ENCODE data around the gene TNRC6A.
"Not testable (repeated sequence)": the region's sequence is repeated elsewhere in the genome, so short reads cannot be mapped to it uniquely, and the experiment has no call there.

Gene TNRC6A

GRCh38 chr16:24844101-24845030 is 114.9 kb downstream of the TNRC6A start:
- DNase-seq (ENCODE audit: low read depth in 2 of 2, low spot score in 1 of 2): no peak

- not testable (repeated sequence) for DNase-seq (ENCODE audit: low read depth in 2 of 2, low spot score in 1 of 2)
Measured at GRCh38 chr16:24845031-24845365, 115.5 kb downstream of the TNRC6A start.

GRCh38 chr16:24845726-24846547 is 116.5 kb downstream of the TNRC6A start, which contains the start of gene SLC5A11:
TSS of gene SLC5A11 (plus strand) at chr16:24845963. CDS start at chr16:24858644, 12,681 bp downstream.
- DNase-seq (ENCODE audit: low read depth in 2 of 2, low spot score in 1 of 2): no peak

- no peak for DNase-seq (ENCODE audit: low read depth in 2 of 2, low spot score in 1 of 2)
Measured at GRCh38 chr16:24846548-24847357, 117.3 kb downstream of the TNRC6A start.

GRCh38 chr16:24847358-24847664 is 117.9 kb downstream of the TNRC6A start:
- DNase-seq (ENCODE audit: low read depth in 2 of 2, low spot score in 1 of 2): no peak

- no peak for DNase-seq (ENCODE audit: low read depth in 2 of 2, low spot score in 1 of 2)
Measured at GRCh38 chr16:24848065-24848464, 118.6 kb downstream of the TNRC6A start.

GRCh38 chr16:24849641-24850040 is 120.2 kb downstream of the TNRC6A start:
- DNase-seq (ENCODE audit: low read depth in 2 of 2, low spot score in 1 of 2): no peak

- DNase-seq (ENCODE audit: low read depth in 2 of 2, low spot score in 1 of 2): no peak
Measured at GRCh38 chr16:24850289-24850938, 121.0 kb downstream of the TNRC6A start.

- no peak for DNase-seq (ENCODE audit: low read depth in 2 of 2, low spot score in 1 of 2)
Measured at GRCh38 chr16:24851700-24852099, 122.2 kb downstream of the TNRC6A start.

- no peak for DNase-seq (ENCODE audit: low read depth in 2 of 2, low spot score in 1 of 2)
Measured at GRCh38 chr16:24852281-24852721, 122.8 kb downstream of the TNRC6A start.

GRCh38 chr16:24853169-24853824 is 123.8 kb downstream of the TNRC6A start:
- DNase-seq (ENCODE audit: low read depth in 2 of 2, low spot score in 1 of 2): no peak

- DNase-seq (ENCODE audit: low read depth in 2 of 2, low spot score in 1 of 2): no peak
Measured at GRCh38 chr16:24853830-24854229, 124.4 kb downstream of the TNRC6A start.

- no peak for DNase-seq (ENCODE audit: low read depth in 2 of 2, low spot score in 1 of 2)
Measured at GRCh38 chr16:24854607-24855171, 125.2 kb downstream of the TNRC6A start.

- no peak for DNase-seq (ENCODE audit: low read depth in 2 of 2, low spot score in 1 of 2)
Measured at GRCh38 chr16:24855678-24856077, 126.2 kb downstream of the TNRC6A start.

GRCh38 chr16:24856871-24857270 is 127.4 kb downstream of the TNRC6A start:
- DNase-seq (ENCODE audit: low read depth in 2 of 2, low spot score in 1 of 2): not testable (repeated sequence)

GRCh38 chr16:24858219-24859041 is 129.0 kb downstream of the TNRC6A start:
- no peak for DNase-seq (ENCODE audit: low read depth in 2 of 2, low spot score in 1 of 2)

- no peak for DNase-seq (ENCODE audit: low read depth in 2 of 2, low spot score in 1 of 2)
Measured at GRCh38 chr16:24861461-24861860, 132.0 kb downstream of the TNRC6A start.

GRCh38 chr16:24863582-24864437 is 134.4 kb downstream of the TNRC6A start:
- DNase-seq (ENCODE audit: low read depth in 2 of 2, low spot score in 1 of 2): no peak
